GM12874 (cell line): ENCODE data around the gene TBC1D8.

Source experiments
- TF ChIP-seq, protein P1 (sequence below): IDR thresholded peaks from 2 replicates; pipeline ENCODE4 v1.5.1; 2011; ENCODE audit warnings: low read depth, mild to moderate bottlenecking, control low read depth, low read length, moderate library complexity; ENCODE audit not compliant: insufficient read depth

The TBC1D8 gene

GRCh38 chr2:101002562-101003277 is 148.5 kb downstream of the TBC1D8 start:
- TF ChIP-seq, protein P1, sequence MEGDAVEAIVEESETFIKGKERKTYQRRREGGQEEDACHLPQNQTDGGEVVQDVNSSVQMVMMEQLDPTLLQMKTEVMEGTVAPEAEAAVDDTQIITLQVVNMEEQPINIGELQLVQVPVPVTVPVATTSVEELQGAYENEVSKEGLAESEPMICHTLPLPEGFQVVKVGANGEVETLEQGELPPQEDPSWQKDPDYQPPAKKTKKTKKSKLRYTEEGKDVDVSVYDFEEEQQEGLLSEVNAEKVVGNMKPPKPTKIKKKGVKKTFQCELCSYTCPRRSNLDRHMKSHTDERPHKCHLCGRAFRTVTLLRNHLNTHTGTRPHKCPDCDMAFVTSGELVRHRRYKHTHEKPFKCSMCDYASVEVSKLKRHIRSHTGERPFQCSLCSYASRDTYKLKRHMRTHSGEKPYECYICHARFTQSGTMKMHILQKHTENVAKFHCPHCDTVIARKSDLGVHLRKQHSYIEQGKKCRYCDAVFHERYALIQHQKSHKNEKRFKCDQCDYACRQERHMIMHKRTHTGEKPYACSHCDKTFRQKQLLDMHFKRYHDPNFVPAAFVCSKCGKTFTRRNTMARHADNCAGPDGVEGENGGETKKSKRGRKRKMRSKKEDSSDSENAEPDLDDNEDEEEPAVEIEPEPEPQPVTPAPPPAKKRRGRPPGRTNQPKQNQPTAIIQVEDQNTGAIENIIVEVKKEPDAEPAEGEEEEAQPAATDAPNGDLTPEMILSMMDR: no peak

GRCh38 chr2:101001691-101002561 is 149.3 kb downstream of the TBC1D8 start, which contains the start of gene RPL31:
Gene RPL31 (plus strand): TSS chr2:101002289. CDS start chr2:101002702, 413 bp downstream.
- TF ChIP-seq, protein P1: no peak

DNA sequence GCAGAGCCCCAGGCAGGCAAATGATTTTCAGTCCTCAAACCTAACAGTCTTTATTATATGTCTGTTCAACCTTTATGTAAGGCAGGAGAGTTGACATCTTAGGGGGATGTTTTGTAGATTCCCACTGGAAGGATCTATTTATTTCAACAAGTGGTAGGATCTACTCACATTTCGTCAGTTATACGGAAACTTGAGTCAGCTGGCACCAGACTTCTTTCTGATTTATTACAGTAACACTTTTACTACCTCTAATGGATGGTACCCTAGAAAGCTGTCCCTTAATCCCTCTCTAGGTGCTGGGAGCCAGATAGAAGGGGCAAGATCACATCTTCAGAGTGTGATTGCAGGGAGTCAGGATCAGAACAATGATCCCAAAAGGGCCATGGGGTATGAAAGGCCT is 151.2 kb downstream of the TBC1D8 start:
- TF ChIP-seq, protein P1: no peak

GRCh38 chr2:100998235-100998573 is 153.0 kb downstream of the TBC1D8 start:
- TF ChIP-seq, protein P1: no peak

GRCh38 chr2:100997509-100998234 is 153.5 kb downstream of the TBC1D8 start:
- TF ChIP-seq, protein P1: no peak

DNA sequence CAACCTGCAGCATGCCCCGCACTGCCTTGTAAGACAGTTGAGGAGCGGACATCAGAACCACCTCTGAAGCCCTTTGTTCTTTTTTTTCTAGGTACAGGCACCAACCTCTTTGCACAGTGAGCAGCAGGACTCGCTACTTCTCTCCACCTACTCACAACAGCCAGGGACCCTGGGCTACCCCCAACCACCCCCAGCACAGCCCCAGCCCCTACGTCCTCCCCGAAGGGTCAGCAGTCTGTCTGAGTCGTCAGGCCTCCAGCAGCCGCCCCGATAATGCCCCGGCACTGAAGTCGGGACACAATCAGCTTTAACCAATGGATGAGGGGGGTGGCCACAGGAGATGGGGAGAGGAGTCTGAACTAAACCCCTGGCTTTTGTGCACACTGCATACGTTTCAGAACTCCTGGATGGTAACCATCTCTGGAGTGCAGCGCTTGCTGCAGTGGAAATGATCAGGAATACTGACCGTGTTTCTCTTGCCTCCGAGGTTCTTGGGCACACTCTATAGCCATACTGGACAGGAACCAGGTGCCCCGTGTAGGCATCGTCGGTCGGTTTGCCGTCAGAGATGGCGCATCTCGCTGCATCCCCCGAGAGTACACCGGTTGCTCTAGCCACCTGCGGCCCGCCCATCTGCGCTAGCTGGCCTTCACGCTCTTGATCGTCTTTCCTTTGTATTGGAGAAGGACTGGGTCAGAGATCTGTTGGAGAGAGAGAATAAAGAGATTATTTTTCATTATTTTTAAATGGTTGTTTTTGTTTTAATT is 155.7 kb downstream of the TBC1D8 start:
- TF ChIP-seq, protein P1: no peak

GRCh38 chr2:100993294-100993693 is 157.9 kb downstream of the TBC1D8 start:
- TF ChIP-seq, protein P1: no peak
